AG20443 (cell line): ENCODE measurements around the gene POLD2.
A peak's percentile ranks its signal among the peaks of the same experiment; 100 is the strongest.
"Not testable (repeated sequence)": the region's sequence is repeated elsewhere in the genome, so short reads cannot be mapped to it uniquely, and the experiment has no call there.

ENCODE experiments used
- DNase-seq: peaks from one replicate; pipeline ENCODE4 v3.0.0; 2012; ENCODE audit warnings: low spot score, mixed read lengths

POLD2 gene

DNA sequence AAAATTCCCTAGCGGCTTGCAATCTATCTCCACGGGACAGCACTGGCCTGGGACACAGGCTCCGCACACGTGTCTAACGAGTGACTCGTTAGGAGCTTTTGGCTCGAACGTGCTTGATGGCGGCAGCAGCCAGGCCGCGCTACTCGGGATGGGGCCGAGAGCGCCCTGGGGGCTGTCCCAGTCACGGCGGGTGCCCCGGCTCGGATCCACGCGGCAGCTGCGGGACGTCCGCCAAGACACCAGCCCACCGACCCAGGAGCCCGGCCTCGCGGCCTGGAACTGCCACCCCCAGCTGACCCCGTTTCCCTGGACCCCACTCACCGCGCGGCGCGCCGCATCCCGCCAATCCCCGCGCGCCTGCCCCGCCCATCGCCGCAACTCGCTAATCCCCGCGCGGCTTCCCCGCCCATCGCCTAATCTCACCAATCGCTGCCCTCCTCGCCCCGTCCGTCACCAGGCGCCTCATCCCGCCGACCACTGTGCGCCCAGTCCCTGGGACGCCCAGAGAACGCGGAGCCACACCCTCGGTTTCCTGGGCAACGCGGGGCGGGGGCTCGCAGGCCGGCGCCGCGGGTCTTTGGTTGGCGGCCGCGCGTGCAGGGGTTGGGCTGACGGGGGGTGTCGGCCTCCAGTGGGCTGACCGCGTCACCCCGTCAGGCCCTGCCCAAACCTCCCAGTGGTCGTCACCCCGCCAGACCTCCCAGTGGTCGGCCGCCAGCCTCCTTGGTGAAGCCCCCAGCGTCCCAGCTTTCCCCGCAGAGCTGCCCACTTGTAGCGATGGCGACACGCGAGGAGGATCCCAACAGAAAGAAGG, at the start of gene POLD2:
POLD2 (minus strand) TSS at position 359 of the 814 bp plus-strand sequence. CDS start 1,495 bp downstream, outside the sequence.
- DNase-seq = peak; percentile 99

GRCh38 chr7:44172803-44173424, 49.6 kb upstream of the POLD2 start:
- DNase-seq = no peak

DNA sequence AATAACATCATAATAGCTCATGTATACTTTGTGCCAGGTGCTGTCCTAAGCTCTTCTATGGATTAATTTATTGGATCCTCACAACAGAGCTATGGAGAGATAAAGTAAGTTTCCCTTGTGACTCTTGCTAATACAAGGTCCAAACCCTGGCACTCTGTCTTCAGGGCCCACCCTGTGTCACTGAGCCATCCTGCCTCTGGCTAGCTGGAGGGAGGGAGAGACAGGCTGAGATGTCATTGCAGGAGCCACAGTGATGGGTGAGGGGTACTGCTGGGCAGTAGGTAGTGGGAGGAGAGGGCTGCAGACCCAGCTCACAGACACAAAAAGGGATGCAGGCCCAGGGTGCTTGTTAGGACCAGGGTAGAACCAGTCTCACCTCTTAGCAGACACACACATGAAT, 49.0 kb upstream of the POLD2 start:
- no peak for DNase-seq

DNA sequence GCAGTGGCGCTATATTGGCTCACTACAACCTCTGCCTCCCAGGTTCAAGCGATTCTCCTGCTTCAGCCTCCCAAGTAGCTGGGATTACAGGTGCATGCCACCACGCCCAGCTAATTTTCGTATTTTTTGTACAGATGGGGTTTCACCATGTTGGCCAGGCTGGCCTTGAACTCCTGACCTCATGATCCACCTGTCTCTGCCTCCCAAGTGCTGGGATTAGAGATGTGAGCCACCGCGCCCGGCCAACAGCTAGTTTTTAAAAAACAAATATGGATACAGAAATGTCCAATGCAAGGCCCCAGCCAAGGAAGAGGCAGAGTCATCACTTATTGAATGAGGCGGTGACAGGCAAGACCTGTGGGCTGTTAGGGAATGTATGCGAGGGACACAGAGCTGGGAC, 48.6 kb upstream of the POLD2 start:
- not testable (repeated sequence) for DNase-seq

DNA sequence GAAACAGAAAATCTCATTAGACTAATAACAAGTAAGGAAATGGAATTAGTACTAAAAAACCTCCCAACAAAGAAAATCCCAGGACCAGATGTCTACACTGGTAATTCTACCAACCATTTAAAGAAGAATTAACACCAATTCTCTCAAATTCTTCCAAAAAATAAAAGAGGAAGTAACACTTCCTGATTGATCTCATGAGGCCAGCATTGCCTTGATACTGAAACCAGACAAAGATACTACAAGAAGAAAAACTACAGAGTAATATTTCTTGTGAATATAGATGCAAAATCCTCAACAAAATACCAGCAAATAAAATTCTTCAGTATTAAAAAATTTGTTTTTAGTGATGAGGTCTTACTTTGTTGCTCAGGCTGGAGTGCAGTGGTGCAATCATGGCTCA, 44.6 kb upstream of the POLD2 start:
- DNase-seq = no peak

- DNase-seq = peak; percentile 93
Observed at GRCh38 chr7:44163591-44163990, 40.2 kb upstream of the POLD2 start.

GRCh38 chr7:44162785-44163395, 39.5 kb upstream of the POLD2 start:
- no peak for DNase-seq

GRCh38 chr7:44162179-44162578, 38.8 kb upstream of the POLD2 start:
- no peak for DNase-seq

DNA sequence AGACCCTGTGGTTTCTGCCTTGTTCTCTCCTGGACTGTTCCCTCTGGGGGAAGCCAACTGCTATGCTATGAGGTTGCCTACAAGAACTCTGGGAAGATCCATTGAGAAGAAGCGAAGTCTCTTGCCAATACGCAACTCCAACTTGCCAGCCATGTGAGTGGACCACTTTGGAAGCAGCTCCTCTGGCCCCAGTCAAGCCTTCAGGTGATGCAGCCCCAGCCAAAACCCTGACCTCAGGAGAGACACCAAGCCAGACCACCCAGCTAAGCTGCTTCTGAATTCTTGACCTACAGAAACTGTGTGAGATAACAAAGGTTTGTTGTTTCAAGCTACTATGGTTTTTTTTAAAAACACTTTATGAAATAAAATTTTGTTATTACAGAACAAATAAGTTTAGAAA, 38.0 kb upstream of the POLD2 start:
- DNase-seq = no peak

DNA sequence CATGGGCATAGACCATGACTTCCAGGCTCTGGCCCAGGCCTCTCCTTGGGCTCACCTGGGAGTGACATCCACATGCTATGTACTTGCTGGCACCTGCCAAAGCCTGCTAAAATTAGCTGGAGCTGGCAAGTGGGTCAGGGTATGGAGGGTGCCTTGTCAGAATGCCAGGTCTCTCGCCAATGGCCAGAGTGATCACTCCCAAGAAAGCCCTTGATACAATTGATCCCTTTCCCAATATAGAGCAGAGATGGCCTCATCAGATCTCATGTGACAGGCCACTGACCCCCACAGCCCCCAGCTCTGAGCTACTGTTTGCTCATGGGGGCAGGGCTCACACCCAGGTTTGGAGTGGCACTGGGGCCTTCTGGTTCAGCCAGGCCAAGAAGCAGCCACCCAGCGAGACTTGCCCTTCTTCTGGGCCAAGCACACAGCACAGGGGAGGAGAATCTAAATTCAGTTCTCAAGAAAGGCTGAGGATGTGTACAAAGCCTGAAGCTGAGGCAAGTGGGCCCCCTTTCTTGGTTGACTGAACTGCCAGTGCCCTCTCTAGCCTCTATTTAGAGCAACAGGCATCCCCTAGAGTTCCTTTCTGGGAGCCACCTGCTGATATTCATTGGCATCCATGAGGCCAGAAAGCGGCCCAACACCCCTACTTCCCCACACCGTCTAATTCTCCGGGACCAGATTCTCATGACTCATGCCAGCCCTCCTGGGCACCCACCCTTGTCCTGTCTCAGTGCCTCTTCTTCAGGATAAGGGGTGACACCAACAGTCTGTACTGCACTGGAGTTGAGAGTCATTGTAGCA, 36.7 kb upstream of the POLD2 start:
- DNase-seq = no peak

DNA sequence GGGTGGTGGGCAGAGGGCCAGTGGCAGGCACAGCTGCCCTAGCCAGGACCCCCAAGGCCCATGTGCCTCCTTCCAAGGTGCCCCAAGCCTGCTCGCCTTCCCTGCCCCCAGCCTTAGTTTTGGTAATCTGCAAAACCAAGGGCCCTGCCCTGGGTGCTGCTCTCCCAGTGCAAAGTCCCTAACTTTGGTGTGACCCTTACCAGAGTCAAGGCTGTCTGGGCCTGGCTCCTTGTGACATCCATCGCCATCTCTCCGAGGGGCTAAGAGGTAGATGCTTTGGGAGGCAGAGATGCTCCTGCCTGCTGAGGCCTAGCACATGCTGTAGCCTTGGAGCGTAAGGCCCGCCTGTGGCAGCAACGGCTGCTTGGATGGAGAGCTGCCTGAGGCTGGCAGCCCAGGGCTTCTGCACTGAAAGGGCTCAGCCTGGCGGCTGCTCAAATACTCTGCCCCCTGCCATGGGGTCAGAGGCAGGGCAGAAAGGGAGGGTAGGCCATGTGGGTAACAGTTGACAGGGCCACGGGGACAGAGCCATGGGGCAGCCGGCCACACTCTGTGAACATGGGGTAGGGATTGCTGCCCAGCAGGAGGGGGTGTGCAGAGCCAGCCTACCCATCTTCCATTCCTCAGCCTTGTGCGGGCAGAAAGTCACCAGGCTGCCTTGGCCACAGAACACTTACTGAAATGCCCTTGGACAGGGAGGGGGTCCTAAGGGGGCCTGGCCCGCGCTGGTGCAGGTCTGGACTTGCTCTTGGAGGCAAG, 35.7 kb upstream of the POLD2 start:
- no peak for DNase-seq

DNA sequence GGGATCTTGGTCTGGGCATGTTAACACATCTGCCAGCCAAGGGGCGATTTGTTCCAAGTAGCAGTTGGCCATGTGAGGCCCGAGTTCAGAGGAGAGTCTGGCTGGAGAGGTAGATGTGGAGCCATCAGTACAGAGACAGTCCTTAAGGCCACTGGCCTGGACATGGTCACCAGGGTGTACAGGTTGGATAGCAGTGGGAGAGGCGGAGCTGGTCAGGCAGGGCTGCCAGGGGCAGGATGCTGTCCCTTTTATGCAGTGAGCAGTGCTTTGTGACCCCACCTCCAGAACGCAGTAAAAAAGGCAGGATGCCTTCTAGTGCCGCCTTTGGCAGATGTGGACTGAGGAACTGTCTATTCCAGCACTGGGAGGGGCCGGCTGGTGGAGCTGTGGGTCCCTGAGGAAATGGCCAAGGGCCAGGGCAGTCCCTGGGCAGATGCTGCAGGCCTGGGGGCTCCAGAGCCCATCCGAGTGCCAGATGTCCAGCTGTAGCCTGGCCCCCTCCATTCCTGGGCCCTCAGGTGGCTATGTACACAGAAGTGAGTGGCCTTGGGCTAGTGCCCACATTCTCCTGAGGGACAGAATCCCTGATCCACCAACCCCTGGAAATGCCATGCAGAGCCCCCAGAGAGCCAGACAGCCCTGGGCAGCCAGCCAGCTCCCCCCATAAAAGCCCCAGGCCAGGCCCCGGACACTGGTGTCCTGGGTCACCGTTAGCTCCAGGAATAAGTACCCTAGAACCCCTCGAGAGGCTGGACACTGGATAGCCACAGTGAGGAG, 34.9 kb upstream of the POLD2 start:
- no peak for DNase-seq

GRCh38 chr7:44157116-44158080, 34.0 kb upstream of the POLD2 start:
- DNase-seq = no peak

- DNase-seq = no peak
Observed at GRCh38 chr7:44156453-44157010, 33.2 kb upstream of the POLD2 start.

DNA sequence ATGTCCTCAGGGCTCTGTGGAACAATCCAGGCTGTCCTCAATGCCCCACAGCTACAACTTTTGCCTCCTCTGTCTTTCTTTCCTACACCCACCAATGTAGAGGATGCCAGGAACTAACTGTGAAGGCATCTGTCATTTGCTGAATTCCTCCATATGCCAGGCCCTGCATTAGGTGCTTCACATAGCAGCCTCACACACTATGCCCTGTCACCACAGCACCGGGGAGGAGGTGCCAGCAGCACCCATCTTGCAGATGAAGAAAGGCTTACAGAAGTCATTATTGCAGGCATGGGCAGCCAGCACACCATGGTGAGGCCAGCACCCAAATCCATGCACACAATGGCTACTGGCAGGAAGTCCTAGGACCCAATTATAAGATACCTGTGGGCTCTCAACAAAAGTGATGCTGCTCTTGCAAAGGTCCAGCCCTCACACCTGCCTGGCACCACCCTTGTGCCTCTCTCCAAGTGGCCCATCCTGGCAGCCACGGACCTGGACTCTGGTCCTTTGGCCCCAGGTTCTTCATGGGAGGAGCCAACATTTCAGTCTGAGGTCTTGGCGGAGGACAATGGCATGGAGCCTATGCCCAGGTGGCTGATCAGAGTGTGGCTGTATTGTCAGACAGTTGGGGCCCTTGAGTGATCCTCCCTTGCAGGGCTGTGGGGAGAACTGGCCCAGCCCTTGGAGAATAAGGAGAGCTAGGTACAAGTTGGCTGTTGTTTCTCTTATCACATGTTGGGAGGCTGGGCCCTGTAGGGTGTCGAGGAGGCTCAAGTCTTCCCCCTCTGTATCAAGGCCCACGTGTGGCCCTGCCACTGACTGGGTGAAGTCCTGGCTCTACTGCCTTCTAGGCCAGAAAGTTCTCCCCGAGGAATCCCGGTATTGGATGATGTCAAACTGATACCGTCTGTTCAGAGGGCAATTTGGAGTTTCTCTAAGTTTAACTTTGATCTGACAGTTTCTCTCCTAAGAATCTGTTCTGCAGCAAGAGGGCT, 32.1 kb upstream of the POLD2 start:
- DNase-seq = no peak

GRCh38 chr7:44154703-44155102, 31.4 kb upstream of the POLD2 start:
- DNase-seq = no peak

DNA sequence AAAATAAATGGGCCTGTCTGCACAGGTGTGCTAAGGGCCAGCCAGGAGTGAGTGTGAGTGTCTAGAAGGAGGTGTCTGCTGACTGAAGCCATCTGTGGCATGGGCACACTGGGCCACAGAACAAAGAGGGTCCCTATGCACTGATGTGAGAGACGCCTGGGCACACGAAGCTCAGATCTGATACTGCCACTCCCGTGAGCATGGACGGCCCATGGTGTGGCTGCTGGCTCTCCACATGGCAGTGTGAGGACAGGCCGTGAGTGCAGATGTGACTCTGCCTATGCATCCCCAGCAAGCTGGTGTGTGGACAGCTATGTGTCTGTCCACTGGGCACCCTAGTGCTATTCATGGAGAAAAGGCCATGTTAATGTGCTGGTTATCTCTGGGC, 30.6 kb upstream of the POLD2 start:
- no peak for DNase-seq
